ENCODE measurements around the gene CCDC71L. TPM values are rescaled to one million over a fixed set of nuclear protein-coding genes. Genes with fewer than 3 reads are reported as not detected.

The CCDC71L gene
- total and polyA plus RNA-seq, 2 donors (not counting 1 experiment from before 2014, with no cell fraction given): 11.7 to 29.5 TPM

- no peak overlapping the region for H2AFZ ChIP-seq (ENCODE audit: insufficient read depth, low read depth, low read length, poor library complexity, severe bottlenecking)
- H3K27me3 ChIP-seq (replicated peaks in 1 of 4; ENCODE audit: control extremely low read depth in 1 of 4, control insufficient read depth in 3 of 4, insufficient read depth in 4 of 4, low read length in 3 of 4): no peaks in the 10 kb centered on the region
- TF ChIP-seq EZH2 (IDR thresholded peaks at IDR 0.05; ENCODE audit: borderline replicate concordance, insufficient read depth, low read depth, low read length, poor library complexity, severe bottlenecking) (no peak), CTCF (IDR thresholded peaks at IDR 0.05) (no peak)
- 46% methylated on average over 2 of the region's 3 CpGs for WGBS (ENCODE audit: insufficient coverage)
- ChIA-PET CTCF (interaction anchor here (0.6 to 1.5 kb wide), 3 partner anchors 32 to 1756 kb away, joined by 3 to 5 read pairs (median 4); no protein-coding TSS in a partner anchor), POLR2A (no interaction called here)
- H3K4me3 ChIP-seq (ENCODE audit: control extremely low read depth in 1 of 5, extremely low read depth in 1 of 5, insufficient read depth in 1 of 5, low read depth in 2 of 5, low read length in 4 of 5): no peak overlapping the region
- Mint-ChIP-seq H3K27ac (no peak overlapping the region), H3K27me3 (no peaks in the 10 kb centered on the region), H3K4me1 (peaks cover 3% of the 10 kb centered on the region), H3K9me3 (ENCODE audit: insufficient read depth) (no peaks in the 10 kb centered on the region), H3K4me3 (no peak overlapping the region)
- DNase-seq (peak; percentile 25), ATAC-seq (ENCODE audit: low read depth) (peak; percentile 41)
- no peak overlapping the region for H3K27ac ChIP-seq (ENCODE audit: low read length in 2 of 2)
- no peaks in the 10 kb centered on the region for H3K79me2 ChIP-seq (ENCODE audit: control insufficient read depth, insufficient read depth, low read length)
- no peaks in the 10 kb centered on the region for H3K36me3 ChIP-seq (replicated peaks in 1 of 2; ENCODE audit: control extremely low read depth in 1 of 2, control insufficient read depth in 1 of 2, extremely low read depth in 1 of 2, insufficient read depth in 2 of 2, low read length in 1 of 2)
- no peak overlapping the region for H3K9ac ChIP-seq (ENCODE audit: low read length)
- H3K4me2 ChIP-seq (replicated peaks; ENCODE audit: low read depth, low read length, poor library complexity, severe bottlenecking): no peak overlapping the region
- no peaks in the 10 kb centered on the region for H3K9me3 ChIP-seq (ENCODE audit: control extremely low read depth in 1 of 3, control insufficient read depth in 2 of 3, insufficient read depth in 1 of 3, low read length in 2 of 3)
- no peaks in the 10 kb centered on the region for H4K20me1 ChIP-seq (ENCODE audit: control insufficient read depth, insufficient read depth, low read length, poor library complexity, severe bottlenecking)
- H3K4me1 ChIP-seq (ENCODE audit: control insufficient read depth in 2 of 2, insufficient read depth in 2 of 2, low read length in 2 of 2): peaks cover 0 to 6% of the 10 kb centered on the region in 2 donors
- intact Hi-C loops (cut with micrococcal nuclease): no loop called here
Observed at GRCh38 chr7:106704000-106704840, 43.3 kb upstream of the CCDC71L start.

GRCh38 chr7:106693677-106694353, 32.9 kb upstream of the CCDC71L start:
- TF ChIP-seq EZH2 (IDR thresholded peaks at IDR 0.05; ENCODE audit: borderline replicate concordance, insufficient read depth, low read depth, low read length, poor library complexity, severe bottlenecking) (no peak), CTCF (IDR thresholded peaks at IDR 0.05) (no peak)
- CTCF ChIA-PET: interaction anchor here (1.3 kb wide), 1 partner anchor 42 kb away, joined by 6 read pairs; no protein-coding TSS in a partner anchor
- no peaks in the 10 kb centered on the region for H3K4me1 ChIP-seq (ENCODE audit: control insufficient read depth in 2 of 2, insufficient read depth in 2 of 2, low read length in 2 of 2)
- intact Hi-C loops (cut with micrococcal nuclease): no loop called here
- no peak overlapping the region for H3K27ac ChIP-seq (ENCODE audit: low read length in 2 of 2)
- POLR2A ChIA-PET: no interaction called here
- Mint-ChIP-seq H3K4me1 (no peaks in the 10 kb centered on the region), H3K27ac (no peak overlapping the region), H3K27me3 (no peaks in the 10 kb centered on the region), H3K9me3 (ENCODE audit: insufficient read depth) (no peaks in the 10 kb centered on the region), H3K4me3 (no peak overlapping the region)
- no peak overlapping the region for H3K9ac ChIP-seq (ENCODE audit: low read length)
- no peaks in the 10 kb centered on the region for H3K36me3 ChIP-seq (replicated peaks in 1 of 2; ENCODE audit: control extremely low read depth in 1 of 2, control insufficient read depth in 1 of 2, extremely low read depth in 1 of 2, insufficient read depth in 2 of 2, low read length in 1 of 2)
- no peaks in the 10 kb centered on the region for H3K27me3 ChIP-seq (replicated peaks in 1 of 4; ENCODE audit: control extremely low read depth in 1 of 4, control insufficient read depth in 3 of 4, insufficient read depth in 4 of 4, low read length in 3 of 4)
- 48% methylated on average over 2 of the region's 4 CpGs for whole genome bisulfite sequencing (ENCODE audit: insufficient coverage)
- no peak for DNase-seq
- H2AFZ ChIP-seq (ENCODE audit: insufficient read depth, low read depth, low read length, poor library complexity, severe bottlenecking): no peak overlapping the region
- H3K4me2 ChIP-seq (replicated peaks; ENCODE audit: low read depth, low read length, poor library complexity, severe bottlenecking): no peak overlapping the region
- ATAC-seq (ENCODE audit: low read depth): no peak
- no peak overlapping the region for H3K4me3 ChIP-seq (ENCODE audit: control extremely low read depth in 1 of 5, extremely low read depth in 1 of 5, insufficient read depth in 1 of 5, low read depth in 2 of 5, low read length in 4 of 5)
- H4K20me1 ChIP-seq (ENCODE audit: control insufficient read depth, insufficient read depth, low read length, poor library complexity, severe bottlenecking): no peaks in the 10 kb centered on the region
- H3K79me2 ChIP-seq (ENCODE audit: control insufficient read depth, insufficient read depth, low read length): no peaks in the 10 kb centered on the region
- peaks cover 0 to 5% (median 0%) of the 10 kb centered on the region in 3 donors for H3K9me3 ChIP-seq (ENCODE audit: control extremely low read depth in 1 of 3, control insufficient read depth in 2 of 3, insufficient read depth in 1 of 3, low read length in 2 of 3)
